Endometrial microvascular endothelial cells (primary cell): ENCODE results near the gene TOGARAM1. TPM values are rescaled to one million over a fixed set of nuclear protein-coding genes. Genes with fewer than 3 reads are reported as not detected.

Experiments
- in situ Hi-C: cut with HindIII; loops from 2 replicates; pipeline ENCODE4 v1.10.0; 2017; ENCODE audit warnings: low sequenced_read_pairs, low pct_unique_long_range_greater_than_20kb; ENCODE audit errors: inconsistent ontology term
- total RNA-seq: library from RNA; depleted of rRNA; stranded (reverse); fragments of >200 nt; gene quantifications from one replicate; pipeline ENCODE4 v1.2.3, GENCODE V29; 2015; ENCODE audit errors: inconsistent ontology term

TOGARAM1 gene
- 7.8 TPM for total RNA-seq

GRCh38 chr14:44961554-44962333 lies at the start of gene TOGARAM1, which contains the start of gene KLHL28:
Gene TOGARAM1, plus strand, starts transcription at chr14:44962190. Its CDS starts 232 bp downstream, at chr14:44962422.
Gene KLHL28, minus strand, starts transcription at chr14:44961947. Its CDS starts 16,019 bp downstream, at chr14:44945928.
- in situ Hi-C loops: no loop called here

DNA sequence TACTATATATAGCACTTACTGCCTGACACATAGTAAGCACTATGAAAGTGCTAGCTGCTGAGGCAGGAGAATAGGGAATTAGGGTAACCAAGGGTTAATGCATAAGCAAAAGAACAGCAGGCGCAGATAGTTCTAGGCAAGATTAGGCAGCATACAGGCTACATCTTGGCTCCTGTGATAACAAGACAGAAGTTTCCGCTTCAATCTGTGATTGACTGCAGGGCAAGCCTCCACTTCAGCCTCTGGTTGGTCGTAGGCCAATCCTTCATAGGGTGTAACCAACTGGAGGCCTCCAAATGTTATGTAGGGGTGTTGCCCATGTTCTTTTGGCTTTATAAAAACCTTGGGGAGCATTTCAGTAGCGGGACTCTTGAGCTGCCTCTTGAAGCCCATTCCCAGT lies 47.1 kb upstream of the TOGARAM1 start:
- in situ Hi-C loops: no loop called here

DNA sequence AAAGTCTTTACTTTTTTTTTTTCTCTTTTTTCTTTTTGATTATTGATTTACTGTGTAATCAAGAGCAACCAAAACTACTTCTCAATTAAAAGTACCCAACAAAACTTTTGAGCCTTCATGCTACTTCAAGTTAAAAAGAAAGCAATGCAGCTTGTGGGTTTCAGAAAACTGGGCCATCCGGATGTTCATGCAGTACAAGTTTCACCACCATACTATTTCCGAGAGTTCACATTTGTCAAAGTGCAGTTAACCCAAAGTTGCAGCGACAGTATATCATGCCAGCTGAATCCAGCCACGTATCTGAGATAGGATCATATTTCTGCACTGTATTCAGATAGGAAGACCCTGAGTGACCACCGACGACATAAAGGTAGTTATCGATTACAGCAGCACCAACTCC lies 33.2 kb upstream of the TOGARAM1 start:
- in situ Hi-C loops: no loop called here

GRCh38 chr14:44935155-44935554 lies 26.8 kb upstream of the TOGARAM1 start:
- in situ Hi-C loops: no loop called here

- in situ Hi-C loops: no loop called here
Measured at GRCh38 chr14:44937547-44937946, 24.4 kb upstream of the TOGARAM1 start.

GRCh38 chr14:44940211-44940610 lies 21.8 kb upstream of the TOGARAM1 start:
- in situ Hi-C loops: no loop called here

DNA sequence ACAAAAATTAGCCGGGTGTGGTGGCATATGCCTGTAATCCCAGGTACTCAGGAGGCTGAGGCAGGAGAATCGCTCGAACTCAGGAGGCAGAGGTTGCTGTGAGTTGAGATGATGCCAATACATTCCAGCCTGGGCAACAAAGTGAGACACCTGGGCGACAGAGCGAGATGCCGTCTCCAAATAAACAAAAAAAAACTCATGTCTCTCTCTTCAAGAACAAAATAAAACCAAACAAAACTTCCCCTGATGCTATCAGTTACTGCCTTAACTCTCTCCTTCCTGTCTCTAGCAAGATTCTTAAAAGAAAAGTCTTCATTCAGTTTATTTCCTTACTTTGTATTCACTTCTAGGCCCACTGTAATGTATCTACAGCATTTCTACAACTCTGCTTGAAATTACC lies 21.0 kb upstream of the TOGARAM1 start:
- in situ Hi-C loops: no loop called here

GRCh38 chr14:44941591-44941990 lies 20.4 kb upstream of the TOGARAM1 start:
- in situ Hi-C loops: no loop called here

DNA sequence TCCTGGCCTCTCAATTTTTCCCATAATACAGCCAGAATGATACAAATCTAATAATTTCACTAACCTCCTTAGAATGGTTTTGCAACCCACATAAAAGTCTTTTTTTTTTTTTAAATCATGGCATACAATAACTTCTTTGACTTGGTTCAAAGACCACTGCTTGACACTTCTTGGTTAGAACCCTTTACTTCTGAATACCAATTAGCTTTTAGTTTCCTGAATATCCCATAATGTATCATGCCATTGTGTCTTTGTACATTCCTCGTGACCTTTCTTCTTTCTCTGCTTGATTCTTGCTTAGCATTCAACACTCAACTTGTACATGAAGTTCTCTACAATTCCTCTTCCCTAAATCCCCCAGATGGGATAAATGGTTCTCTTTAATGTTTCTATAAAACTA lies 19.6 kb upstream of the TOGARAM1 start:
- in situ Hi-C loops: no loop called here

DNA sequence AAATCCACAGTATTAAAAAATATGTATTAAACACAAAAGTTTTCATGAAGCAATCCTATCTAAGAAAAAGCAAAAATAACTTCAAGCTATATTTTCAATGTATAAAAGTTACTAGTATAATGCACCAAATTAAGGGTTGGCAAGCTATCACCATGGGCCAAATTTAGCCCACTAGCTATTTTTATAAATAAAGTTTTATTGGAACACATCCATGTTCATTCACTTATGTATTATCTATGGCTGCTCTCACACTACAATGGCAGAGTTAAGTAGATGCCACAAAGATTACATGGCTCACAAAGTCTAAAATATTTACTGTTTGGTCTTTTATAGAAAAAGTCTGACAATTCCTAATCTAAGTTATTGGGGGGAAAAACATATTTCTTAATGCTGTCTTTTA lies 17.9 kb upstream of the TOGARAM1 start:
- in situ Hi-C loops: no loop called here

GRCh38 chr14:44945264-44945663 lies 16.7 kb upstream of the TOGARAM1 start:
- in situ Hi-C loops: no loop called here

- in situ Hi-C loops: no loop called here
Measured at GRCh38 chr14:44951051-44951450, 10.9 kb upstream of the TOGARAM1 start.

- in situ Hi-C loops: no loop called here
Measured at GRCh38 chr14:44952391-44953110, 9.4 kb upstream of the TOGARAM1 start.

GRCh38 chr14:44954750-44955149 lies 7.2 kb upstream of the TOGARAM1 start:
- in situ Hi-C loops: no loop called here

GRCh38 chr14:44955528-44955927 lies 6.5 kb upstream of the TOGARAM1 start:
- in situ Hi-C loops: no loop called here

GRCh38 chr14:44956866-44957265 lies 5.1 kb upstream of the TOGARAM1 start:
- in situ Hi-C loops: no loop called here

GRCh38 chr14:44959538-44959937 lies 2.5 kb upstream of the TOGARAM1 start:
- in situ Hi-C loops: no loop called here

GRCh38 chr14:44960146-44960545 lies 1.8 kb upstream of the TOGARAM1 start:
- in situ Hi-C loops: no loop called here

DNA sequence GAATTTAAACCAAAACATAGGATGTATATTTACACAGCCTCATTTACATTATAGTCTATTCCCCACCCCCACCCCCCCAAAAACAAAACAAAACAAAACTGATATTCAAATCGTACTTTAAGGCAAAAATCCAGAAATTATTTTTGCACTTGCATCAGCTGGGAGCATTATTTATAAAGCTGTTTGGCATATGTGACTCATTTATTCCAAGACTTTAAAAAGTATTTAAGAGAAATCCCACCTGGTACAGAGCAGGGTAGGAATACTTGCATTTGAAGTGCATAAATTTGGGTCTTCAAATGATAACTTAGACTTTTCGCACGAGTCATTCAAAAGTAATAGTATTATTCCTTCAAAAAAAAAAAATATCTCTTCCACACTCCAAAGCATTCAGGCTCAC lies 1.3 kb upstream of the TOGARAM1 start:
- in situ Hi-C loops: no loop called here

GRCh38 chr14:44961151-44961553 lies 838 bp upstream of the TOGARAM1 start:
- in situ Hi-C loops: no loop called here
